Superior temporal gyrus (tissue), 1 donor: ENCODE measurements around the gene RCHY1.
"Not testable (repeated sequence)": the region's sequence is repeated elsewhere in the genome, so short reads cannot be mapped to it uniquely, and the experiment has no call there.

Experiments used
- DNase-seq: peaks from one replicate; pipeline ENCODE4 v3.0.0-alpha.2; 2016; ENCODE audit errors: extremely low spot score

RCHY1 gene

GRCh38 chr4:75516144-75516543, 1.9 kb upstream of the RCHY1 start:
- DNase-seq = no peak

DNA sequence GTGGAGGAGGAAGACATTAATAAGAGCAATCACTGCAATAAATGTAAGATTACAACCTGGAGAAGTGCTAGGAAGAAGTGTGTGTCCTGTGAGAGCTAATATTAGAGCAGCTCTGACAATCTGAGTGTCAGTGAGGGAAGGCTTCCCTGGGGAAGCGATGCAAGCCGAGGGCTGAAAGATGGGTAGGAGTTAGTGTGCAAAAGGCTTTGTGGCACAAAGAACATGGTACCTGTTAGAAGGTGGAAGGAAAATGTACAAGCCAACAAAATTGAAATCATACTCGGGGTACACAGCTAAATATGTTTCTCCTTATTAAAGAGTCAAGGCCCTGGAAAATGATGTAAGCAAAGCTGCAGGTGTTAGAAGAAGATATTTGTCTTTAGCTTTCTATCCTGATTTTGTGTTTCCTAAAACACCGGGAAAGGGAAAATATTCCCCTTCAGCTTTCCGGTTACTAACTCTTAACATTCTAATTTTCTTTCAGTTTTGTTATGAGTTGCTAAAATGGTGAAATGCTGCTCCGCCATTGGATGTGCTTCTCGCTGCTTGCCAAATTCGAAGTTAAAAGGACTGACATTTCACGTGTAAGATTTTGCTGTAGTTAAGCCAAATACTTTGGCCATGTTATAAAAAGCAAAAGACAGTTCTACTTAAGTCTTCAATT, 878 bp upstream of the RCHY1 start:
- DNase-seq = peak; percentile 63

GRCh38 chr4:75513526-75514130, 575 bp downstream of the RCHY1 start:
- DNase-seq = peak; percentile 53

GRCh38 chr4:75512386-75513211, 1.6 kb downstream of the RCHY1 start:
- DNase-seq = peak; percentile 44

DNA sequence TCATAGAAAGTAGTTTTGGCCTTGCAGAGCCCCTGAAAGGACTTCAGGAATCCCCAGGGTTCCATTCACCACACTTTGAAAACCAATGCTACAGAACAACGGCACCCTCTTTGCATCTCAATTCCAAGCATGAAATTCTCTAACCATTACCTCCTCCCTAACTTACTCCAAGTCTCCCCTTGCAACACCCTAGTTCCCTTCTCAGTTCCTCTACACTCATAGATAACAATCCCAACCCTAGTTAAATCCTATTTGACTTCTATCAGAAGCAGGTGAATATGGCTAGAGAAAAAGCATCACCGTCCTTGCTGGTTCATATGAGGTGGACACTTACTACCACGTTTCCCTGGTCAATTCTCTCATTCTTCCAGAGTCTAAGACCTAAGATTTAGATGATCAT, 2.4 kb downstream of the RCHY1 start:
- no peak for DNase-seq

- not testable (repeated sequence) for DNase-seq
These were observed 4.6 kb downstream of the RCHY1 start for GRCh38 chr4:75509592-75509991.

- no peak for DNase-seq
These were observed 8.6 kb downstream of the RCHY1 start for GRCh38 chr4:75505630-75506029.

DNA sequence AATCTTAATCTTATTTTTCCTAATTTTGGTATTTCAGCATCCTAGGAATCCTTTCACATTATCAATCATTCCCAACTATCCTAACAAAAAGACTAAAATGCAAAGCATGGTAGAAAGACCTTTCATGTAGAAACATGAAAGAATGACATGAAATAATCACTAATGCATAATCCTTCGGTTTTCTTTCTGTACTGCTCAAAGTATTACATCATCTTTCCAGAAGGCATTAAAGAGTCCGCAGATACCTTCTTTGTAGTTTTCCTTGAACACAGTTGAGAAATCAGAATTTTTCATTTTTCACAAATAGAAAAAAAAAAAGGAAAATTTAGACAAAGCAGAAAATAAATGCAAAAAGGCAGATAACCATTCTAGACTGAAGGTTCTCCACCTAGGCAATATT, 11.5 kb downstream of the RCHY1 start:
- DNase-seq = no peak

GRCh38 chr4:75499900-75500299, 14.3 kb downstream of the RCHY1 start:
- DNase-seq = no peak

DNA sequence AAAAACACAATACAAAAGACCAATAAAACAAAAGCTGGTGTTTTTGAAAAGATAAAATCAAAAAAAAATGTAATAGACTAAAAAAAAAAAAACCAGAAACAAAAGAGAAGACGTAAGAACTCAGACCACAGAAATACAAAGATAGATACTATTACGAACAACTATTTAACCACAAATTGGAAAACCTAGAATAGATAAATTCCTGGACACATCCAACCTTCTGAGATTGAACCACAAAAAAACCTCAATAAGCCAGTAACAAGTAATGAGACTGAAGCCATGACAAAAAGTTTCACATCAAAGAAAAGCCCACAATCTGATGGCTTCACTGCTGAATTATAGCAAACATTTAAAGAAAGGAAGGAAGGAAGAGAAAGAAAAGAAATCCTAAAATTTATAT, 16.2 kb downstream of the RCHY1 start:
- DNase-seq = no peak

- DNase-seq = no peak
These were observed 17.1 kb downstream of the RCHY1 start for GRCh38 chr4:75497133-75497532.

DNA sequence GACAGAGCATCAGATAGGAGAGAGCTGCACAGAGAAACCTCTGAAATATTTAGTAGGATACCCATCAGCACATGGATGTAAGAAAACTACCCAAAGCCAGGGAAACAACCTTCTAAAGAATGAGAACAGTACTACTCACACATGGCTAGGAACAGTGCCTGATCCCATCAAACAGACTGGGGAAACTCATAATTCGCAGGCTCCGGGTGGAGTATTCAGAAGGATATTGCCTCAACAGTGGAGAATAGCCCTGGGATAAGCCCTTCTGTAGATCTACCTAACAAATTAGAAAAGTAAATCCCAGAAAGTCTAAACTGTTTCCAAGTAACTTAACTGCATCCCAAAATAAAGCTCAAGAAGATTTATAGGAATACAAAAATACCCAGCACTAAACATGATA, 17.8 kb downstream of the RCHY1 start:
- DNase-seq = no peak

DNA sequence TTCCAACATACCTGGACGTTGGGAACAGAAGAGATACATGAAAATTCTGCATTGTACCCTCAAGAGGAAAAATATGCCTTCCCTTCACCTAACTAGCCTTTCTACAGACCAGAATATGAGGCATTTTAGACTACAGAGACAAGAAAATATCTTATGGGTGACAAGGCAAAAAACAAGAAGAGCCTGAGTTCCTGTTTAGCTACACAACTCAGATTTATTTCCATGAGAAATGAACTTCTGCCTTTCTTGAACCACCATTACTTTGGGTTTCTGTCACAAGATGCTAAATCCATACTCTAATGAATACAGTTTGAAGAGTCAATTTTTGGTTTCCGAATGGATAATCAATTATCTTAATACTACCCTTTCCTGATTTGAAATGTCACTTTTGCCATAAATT, 18.7 kb downstream of the RCHY1 start:
- DNase-seq = no peak

DNA sequence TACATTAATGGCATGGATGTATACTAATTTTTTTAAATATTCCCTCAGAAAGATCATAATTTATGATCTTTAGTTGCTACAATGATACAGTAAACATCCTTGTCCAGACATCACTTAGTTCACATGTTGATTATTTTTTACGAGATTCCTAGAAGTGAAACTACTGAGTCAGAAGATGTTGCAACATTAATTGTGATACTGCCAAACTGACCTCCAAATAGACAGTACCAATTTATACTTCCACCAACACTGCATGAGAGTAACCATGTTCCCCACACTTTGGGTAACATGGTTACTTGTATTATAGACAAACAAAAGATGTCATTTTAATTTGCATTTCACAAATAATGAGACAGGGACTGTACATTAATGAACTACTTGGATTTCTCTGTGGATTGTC, 19.6 kb downstream of the RCHY1 start:
- peak; percentile 49 for DNase-seq

- peak; percentile 81 for DNase-seq
These were observed 24.0 kb downstream of the RCHY1 start for GRCh38 chr4:75490155-75490554.

DNA sequence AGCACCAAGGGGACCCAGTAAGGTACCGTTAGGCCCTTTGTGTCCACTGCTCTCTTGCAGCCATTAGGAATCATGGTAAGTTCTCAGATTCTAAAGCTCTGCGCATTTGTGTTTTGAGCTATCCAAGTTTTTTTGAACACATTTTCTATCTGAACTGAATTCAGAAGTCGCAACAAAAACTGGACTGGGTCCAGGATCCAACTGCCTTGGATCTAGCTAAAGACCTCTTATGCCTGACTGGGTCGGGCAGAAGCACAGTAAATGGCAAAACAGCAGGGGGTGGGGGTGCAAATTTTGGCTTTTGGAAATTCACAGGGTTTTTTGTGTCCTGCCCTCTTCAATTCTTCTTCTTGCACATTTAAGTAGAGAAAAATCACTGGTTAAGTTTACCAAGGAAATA, 30.0 kb downstream of the RCHY1 start:
- no peak for DNase-seq

GRCh38 chr4:75477201-75477600, 37.0 kb downstream of the RCHY1 start:
- DNase-seq = no peak

GRCh38 chr4:75470738-75471137, 43.5 kb downstream of the RCHY1 start:
- DNase-seq = no peak

DNA sequence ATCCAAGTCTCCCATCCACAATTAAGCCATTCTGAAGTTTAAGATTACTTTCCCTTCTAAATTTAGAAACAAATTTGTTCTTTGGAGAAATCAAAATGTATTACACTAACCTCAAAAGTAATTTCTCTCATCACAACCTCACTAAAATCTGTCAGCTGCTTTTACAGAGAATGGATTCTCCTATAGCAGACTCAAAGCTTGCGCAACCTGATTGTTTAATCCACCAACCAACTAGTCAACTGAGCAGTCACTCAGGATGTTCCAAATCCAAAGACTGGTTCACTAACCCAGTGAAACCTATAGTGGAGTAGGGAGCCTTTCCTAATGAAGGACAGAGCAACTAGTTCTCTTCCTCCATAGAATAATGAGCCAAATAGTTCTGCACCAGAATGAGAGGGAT, 44.3 kb downstream of the RCHY1 start:
- DNase-seq = no peak

DNA sequence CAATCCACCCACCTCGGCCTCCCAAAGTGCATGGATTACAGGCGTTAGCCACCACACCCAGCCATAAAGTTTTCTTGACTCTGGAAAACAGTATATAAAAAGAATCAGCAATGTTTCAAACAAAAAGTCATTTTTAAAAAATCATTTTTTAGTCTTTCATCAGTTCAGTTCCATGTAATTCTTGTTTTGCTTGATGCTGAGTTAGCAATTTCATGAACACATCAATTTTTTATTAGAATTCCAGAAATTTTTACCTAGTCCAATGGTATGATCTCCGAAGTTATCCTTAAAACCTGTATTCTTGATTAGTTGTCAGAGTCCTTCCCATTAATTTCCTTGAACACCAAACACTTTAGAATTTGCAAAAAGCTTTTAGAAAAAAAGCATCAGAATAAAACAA, 56.8 kb downstream of the RCHY1 start:
- DNase-seq = no peak

- DNase-seq = peak; percentile 36
These were observed 80.1 kb downstream of the RCHY1 start for GRCh38 chr4:75434105-75434504.

DNA sequence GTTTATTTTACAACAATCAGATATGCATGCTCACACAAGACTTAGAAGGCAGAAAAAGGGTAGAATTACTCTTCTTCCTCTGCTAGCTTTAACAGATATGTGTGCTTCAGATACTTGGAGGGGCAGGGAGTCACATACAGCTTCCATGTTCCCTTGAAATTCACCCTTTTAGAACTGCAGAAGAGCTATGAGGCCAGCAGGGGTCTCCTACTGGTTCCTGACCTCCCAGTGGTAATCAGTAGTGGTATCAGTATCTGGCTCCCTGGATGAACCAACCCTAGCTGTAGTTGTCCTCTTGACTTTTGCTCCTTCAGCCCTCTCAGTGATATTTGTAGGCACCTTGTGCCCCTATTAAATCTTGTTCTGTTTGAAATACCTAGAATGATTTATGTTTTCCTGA, 81.5 kb downstream of the RCHY1 start:
- DNase-seq = no peak

- no peak for DNase-seq
These were observed 85.0 kb downstream of the RCHY1 start for GRCh38 chr4:75429208-75429607.
